SU-DHL-6 (cell line): ENCODE measurements around the gene FBXO15.

Experiments used
- H2AFZ ChIP-seq: fragments of 200-600 bp; sonication (generic); 2 replicates; pipeline ENCODE4 v1.6.1; 2014; ENCODE audit warnings: low read depth, mild to moderate bottlenecking, moderate library complexity, mixed read lengths, antibody characterized with exemption, low read length; ENCODE audit not compliant: severe bottlenecking
- H3F3A ChIP-seq: fragments of 200-600 bp; shearing (Covaris generic); 2 replicates; pipeline ENCODE4 v1.6.0; 2016; ENCODE audit warnings: antibody characterized with exemption, mild to moderate bottlenecking; ENCODE audit not compliant: insufficient read depth
- H3K27ac ChIP-seq: fragments of 200-600 bp; sonication (generic); 2 replicates; pipeline ENCODE4 v1.5.1; 2016; ENCODE audit warnings: low read depth, mild to moderate bottlenecking, low read length, moderate library complexity, mixed read lengths
- H3K27me3 ChIP-seq: fragments of 200-600 bp; sonication (generic), shearing (Covaris generic); 2 replicates; pipeline ENCODE4 v1.6.0; 2014; ENCODE audit warnings: mild to moderate bottlenecking, low read length
- H3K36me3 ChIP-seq: fragments of 200-600 bp; sonication (generic); 2 replicates; pipeline ENCODE4 v1.6.1; 2014; ENCODE audit warnings: mild to moderate bottlenecking, low read length, mixed read lengths
- H3K4me2 ChIP-seq: fragments of 300-600, 200-600 bp; shearing (Covaris generic), sonication (generic); 2 replicates; pipeline ENCODE4 v1.6.0; 2014; ENCODE audit warnings: low read length, low read depth, mild to moderate bottlenecking; ENCODE audit not compliant: poor library complexity, severe bottlenecking
- H3K4me3 ChIP-seq: fragments of 200-600 bp; sonication (generic); 2 replicates; pipeline ENCODE4 v1.5.1; 2014; ENCODE audit warnings: antibody characterized with exemption, low read length, mild to moderate bottlenecking, mixed read lengths; ENCODE audit not compliant: insufficient read depth, poor library complexity, severe bottlenecking
- H3K79me2 ChIP-seq: fragments of 200-600 bp; sonication (generic); 2 replicates; pipeline ENCODE4 v1.6.1; 2014; ENCODE audit warnings: mild to moderate bottlenecking, low read length, moderate library complexity; ENCODE audit not compliant: insufficient read depth
- H3K9ac ChIP-seq: fragments of 200-600 bp; sonication (generic); 2 replicates; pipeline ENCODE4 v1.7.0; 2014; ENCODE audit warnings: mild to moderate bottlenecking, low read length
- H3K9me2 ChIP-seq: fragments of 200-600 bp; sonication (generic); replicated peaks from 2 replicates; pipeline ENCODE4 v1.6.1; 2014; ENCODE audit warnings: low read length; ENCODE audit not compliant: insufficient read depth
- H3K9me3 ChIP-seq: fragments of 200-600 bp; sonication (generic); 2 replicates; pipeline ENCODE4 v1.6.1; 2014; ENCODE audit warnings: low read length, mixed read lengths; ENCODE audit not compliant: insufficient read depth
- H4K20me1 ChIP-seq: fragments of 200-600 bp; sonication (generic); 2 replicates; pipeline ENCODE4 v1.6.1; 2014; ENCODE audit warnings: low read depth, mild to moderate bottlenecking, antibody characterized with exemption, low read length, moderate library complexity, mixed read lengths
- EZH2phosphoT487 ChIP-seq: fragments of 200-600 bp; sonication (generic), shearing (Covaris generic); conservative IDR thresholded peaks from 2 replicates; pipeline ENCODE4 v1.6.1; 2018; ENCODE audit warnings: mild to moderate bottlenecking, antibody characterized with exemption, low read length, moderate library complexity, mixed read lengths
- TF ChIP-seq, protein P1 (sequence below): fragments of 200-600 bp; sonication (generic); IDR thresholded peaks from one replicate; pipeline ENCODE4 v1.5.1; 2017; ENCODE audit warnings: antibody characterized with exemption, mild to moderate bottlenecking, low read length, moderate library complexity; ENCODE audit not compliant: insufficient read depth, poor library complexity, severe bottlenecking

The FBXO15 gene

DNA sequence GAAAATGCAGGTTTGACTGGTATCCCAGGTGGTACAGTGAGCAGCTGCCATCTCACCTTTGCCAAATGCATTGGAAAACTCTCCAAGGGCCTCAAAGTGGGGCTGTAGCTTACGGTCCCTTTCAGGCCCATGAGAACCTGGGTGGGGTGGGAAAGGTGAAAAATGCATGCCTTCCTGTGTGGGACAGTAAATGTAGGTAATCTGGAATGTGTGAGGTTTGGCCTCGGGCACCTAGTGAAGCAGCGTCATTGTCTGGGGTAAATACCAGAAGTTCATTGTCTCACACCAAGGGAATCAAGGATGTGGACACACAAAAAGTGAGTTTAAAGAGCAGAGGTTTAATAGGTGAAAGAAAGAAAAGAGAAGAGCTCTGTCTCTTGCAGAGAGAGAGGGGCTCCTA, 37.2 kb upstream of the FBXO15 start:
- no peak overlapping the region for H3K4me3 ChIP-seq
- H3K27me3 ChIP-seq: no peaks in the 10 kb centered on the region
- no peaks in the 10 kb centered on the region for H3F3A ChIP-seq
- TF ChIP-seq, protein P1, sequence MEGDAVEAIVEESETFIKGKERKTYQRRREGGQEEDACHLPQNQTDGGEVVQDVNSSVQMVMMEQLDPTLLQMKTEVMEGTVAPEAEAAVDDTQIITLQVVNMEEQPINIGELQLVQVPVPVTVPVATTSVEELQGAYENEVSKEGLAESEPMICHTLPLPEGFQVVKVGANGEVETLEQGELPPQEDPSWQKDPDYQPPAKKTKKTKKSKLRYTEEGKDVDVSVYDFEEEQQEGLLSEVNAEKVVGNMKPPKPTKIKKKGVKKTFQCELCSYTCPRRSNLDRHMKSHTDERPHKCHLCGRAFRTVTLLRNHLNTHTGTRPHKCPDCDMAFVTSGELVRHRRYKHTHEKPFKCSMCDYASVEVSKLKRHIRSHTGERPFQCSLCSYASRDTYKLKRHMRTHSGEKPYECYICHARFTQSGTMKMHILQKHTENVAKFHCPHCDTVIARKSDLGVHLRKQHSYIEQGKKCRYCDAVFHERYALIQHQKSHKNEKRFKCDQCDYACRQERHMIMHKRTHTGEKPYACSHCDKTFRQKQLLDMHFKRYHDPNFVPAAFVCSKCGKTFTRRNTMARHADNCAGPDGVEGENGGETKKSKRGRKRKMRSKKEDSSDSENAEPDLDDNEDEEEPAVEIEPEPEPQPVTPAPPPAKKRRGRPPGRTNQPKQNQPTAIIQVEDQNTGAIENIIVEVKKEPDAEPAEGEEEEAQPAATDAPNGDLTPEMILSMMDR: no peak
- no peak for TF ChIP-seq EZH2phosphoT487
- no peak overlapping the region for H2AFZ ChIP-seq
- no peaks in the 10 kb centered on the region for H4K20me1 ChIP-seq
- no peaks in the 10 kb centered on the region for H3K9me2 ChIP-seq
- H3K4me2 ChIP-seq: no peak overlapping the region
- H3K9me3 ChIP-seq: no peaks in the 10 kb centered on the region
- H3K36me3 ChIP-seq: no peaks in the 10 kb centered on the region
- no peak overlapping the region for H3K27ac ChIP-seq
- H3K9ac ChIP-seq: no peak overlapping the region
- no peaks in the 10 kb centered on the region for H3K79me2 ChIP-seq

DNA sequence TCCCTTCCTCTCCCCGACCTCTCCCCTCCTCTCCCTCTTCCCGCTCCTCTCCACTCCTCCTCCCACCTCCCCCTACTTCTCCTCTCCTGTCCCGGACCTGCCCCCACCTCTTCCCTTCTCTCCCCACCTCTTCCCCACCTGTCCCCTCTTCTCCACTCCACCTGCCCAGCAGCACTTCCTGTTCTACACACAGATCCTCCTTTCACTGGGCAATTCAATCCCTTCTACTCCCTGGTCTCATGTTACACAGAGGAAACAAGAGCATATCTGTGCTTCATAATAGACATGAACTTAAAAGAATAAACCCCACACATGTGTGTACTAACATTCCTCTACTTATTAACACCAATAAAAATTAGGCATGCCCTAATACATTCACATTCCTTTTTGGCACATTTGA, 35.5 kb upstream of the FBXO15 start:
- no peaks in the 10 kb centered on the region for H3K9me3 ChIP-seq
- H4K20me1 ChIP-seq: no peaks in the 10 kb centered on the region
- H3F3A ChIP-seq: no peaks in the 10 kb centered on the region

DNA sequence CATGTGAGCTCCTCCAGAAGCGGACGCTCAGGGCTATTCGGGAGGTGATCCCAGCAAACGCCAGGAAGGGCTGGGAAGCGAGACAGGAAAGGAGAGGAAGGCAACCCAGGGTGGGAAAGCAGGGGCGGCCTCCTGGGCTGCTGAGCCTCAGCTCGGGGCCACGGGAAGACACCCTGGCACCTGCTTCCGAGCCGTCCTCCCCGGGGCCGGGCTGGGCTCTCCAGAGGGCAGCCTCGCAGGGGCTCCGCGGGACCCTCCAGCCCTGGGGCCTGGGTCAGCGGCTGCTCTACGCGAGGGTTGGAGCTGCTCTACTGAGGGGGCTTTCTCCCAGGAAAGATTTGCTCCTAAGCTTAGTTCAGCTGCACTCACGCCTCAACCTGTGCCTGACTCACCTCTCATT, 34.7 kb upstream of the FBXO15 start:
- Histone ChIP-seq H3K9me2 (no peaks in the 10 kb centered on the region), H3K27ac (no peak overlapping the region), H3F3A (no peaks in the 10 kb centered on the region), H4K20me1 (no peaks in the 10 kb centered on the region), H3K27me3 (no peaks in the 10 kb centered on the region), H3K9ac (no peak overlapping the region), H3K4me3 (no peak overlapping the region), H3K36me3 (no peaks in the 10 kb centered on the region), H3K79me2 (no peaks in the 10 kb centered on the region), H3K4me2 (no peak overlapping the region), H2AFZ (no peak overlapping the region), H3K9me3 (no peaks in the 10 kb centered on the region)
- TF ChIP-seq, protein P1: no peak
- no peak for TF ChIP-seq EZH2phosphoT487

More for the DNA sequence above, 35.5 kb upstream of the FBXO15 start:
- Histone ChIP-seq H3K9ac (no peak overlapping the region), H3K36me3 (no peaks in the 10 kb centered on the region), H3K4me3 (no peak overlapping the region), H3K9me2 (no peaks in the 10 kb centered on the region), H3K27ac (no peak overlapping the region), H2AFZ (no peak overlapping the region), H3K4me2 (no peak overlapping the region), H3K79me2 (no peaks in the 10 kb centered on the region), H3K27me3 (no peaks in the 10 kb centered on the region)
- TF ChIP-seq, protein P1: no peak
- no peak for TF ChIP-seq EZH2phosphoT487
